GM10847 (cell line): ENCODE results near the gene SERPINA10.

Experiments used
- POLR2A ChIP-seq: IDR thresholded peaks from 2 replicates; pipeline ENCODE4 v1.6.1; 2011; ENCODE audit not compliant: insufficient read length; ENCODE audit errors: extremely low read depth

Gene SERPINA10

GRCh38 chr14:94237983-94238382 lies 55.1 kb downstream of the SERPINA10 start:
- TF ChIP-seq POLR2A: no peak

GRCh38 chr14:94237046-94237445 lies 56.0 kb downstream of the SERPINA10 start:
- no peak for TF ChIP-seq POLR2A
